NCI-H82 treated with DMSO at 0.1 percent for 48 hours (cell line): Measurements from ENCODE around the gene PCDHGA5.
A peak's percentile ranks its signal among the peaks of the same experiment; 100 is the strongest.
"Not testable (repeated sequence)": the region's sequence is repeated elsewhere in the genome, so short reads cannot be mapped to it uniquely, and the experiment has no call there.

Experiments used
- DNase-seq: peaks from one replicate; lab custom pipeline; 2025; ENCODE audit not compliant: unreplicated experiment; lab: John Stamatoyannopoulos, UW

The PCDHGA5 gene

GRCh38 chr5:141349917-141350619, 13.9 kb upstream of the PCDHGA5 start, which contains the start of gene PCDHGB1:
PCDHGB1 (plus strand) TSS chr5:141350099; CDS start chr5:141350261, 162 bp downstream.
- peak; percentile 17 for DNase-seq

DNA sequence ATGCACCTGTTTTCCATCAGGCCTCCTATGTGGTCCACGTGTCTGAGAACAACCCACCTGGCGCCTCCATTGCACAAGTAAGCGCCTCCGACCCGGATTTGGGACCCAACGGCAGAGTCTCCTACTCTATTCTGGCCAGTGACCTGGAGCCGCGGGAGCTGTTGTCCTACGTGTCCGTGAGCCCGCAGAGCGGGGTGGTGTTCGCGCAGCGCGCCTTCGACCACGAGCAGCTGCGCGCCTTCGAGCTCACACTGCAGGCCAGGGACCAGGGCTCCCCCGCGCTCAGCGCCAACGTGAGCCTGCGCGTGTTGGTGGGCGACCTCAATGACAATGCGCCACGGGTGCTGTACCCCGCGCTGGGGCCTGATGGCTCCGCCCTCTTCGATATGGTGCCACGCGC, 12.4 kb upstream of the PCDHGA5 start:
- DNase-seq: no peak

- DNase-seq: no peak
Observed at GRCh38 chr5:141354900-141355469, 9.0 kb upstream of the PCDHGA5 start, which contains the start of gene PCDHGA4. PCDHGA4 (plus strand) TSS chr5:141355021; CDS start chr5:141355108, 87 bp downstream.

DNA sequence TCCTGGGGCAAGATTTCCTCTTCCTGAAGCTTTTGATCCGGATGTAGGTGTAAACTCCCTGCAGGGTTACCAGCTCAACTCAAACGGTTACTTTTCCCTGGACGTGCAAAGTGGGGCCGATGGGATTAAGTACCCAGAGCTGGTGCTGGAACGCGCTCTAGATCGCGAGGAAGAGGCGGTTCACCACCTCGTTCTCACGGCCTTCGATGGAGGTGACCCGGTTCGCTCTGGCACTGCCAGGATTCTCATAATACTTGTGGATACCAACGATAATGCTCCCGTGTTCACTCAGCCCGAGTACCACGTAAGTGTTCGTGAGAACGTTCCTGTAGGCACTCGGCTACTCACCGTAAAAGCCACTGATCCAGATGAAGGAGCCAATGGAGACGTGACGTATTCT, 8.3 kb upstream of the PCDHGA5 start:
- no peak for DNase-seq

DNA sequence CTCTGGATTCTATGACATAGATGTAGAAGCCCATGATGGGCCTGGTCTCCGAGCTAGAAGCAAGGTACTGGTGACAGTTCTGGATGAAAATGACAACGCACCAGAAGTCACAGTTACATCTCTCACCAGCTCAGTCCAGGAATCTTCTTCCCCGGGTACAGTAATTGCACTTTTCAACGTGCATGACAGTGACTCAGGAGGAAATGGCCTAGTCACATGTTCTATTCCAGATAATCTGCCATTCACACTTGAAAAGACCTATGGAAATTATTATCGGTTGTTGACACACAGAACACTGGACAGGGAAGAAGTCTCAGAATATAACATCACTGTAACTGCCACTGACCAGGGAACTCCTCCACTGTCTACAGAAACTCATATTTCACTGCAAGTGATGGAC, 7.8 kb upstream of the PCDHGA5 start:
- DNase-seq: no peak

DNA sequence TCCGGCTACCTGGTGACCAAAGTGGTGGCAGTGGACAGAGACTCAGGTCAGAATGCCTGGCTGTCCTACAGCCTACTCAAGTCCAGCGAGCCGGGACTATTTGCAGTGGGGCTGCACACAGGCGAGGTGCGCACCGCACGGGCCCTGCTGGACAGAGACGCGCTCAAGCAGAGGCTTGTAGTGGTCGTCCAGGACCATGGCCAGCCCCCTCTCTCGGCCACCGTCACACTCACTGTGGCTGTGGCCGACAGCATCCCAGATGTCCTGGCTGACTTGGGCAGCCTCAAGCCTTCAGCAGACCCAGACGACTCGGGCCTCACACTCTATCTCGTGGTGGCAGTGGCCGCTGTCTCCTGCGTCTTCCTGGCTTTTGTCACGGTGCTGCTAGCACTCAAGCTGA, 7.0 kb upstream of the PCDHGA5 start:
- no peak for DNase-seq

GRCh38 chr5:141359790-141360426, 4.1 kb upstream of the PCDHGA5 start, which contains the start of gene PCDHGB2:
PCDHGB2 (plus strand) TSS chr5:141359994; CDS start chr5:141360136, 142 bp downstream.
- DNase-seq: no peak

DNA sequence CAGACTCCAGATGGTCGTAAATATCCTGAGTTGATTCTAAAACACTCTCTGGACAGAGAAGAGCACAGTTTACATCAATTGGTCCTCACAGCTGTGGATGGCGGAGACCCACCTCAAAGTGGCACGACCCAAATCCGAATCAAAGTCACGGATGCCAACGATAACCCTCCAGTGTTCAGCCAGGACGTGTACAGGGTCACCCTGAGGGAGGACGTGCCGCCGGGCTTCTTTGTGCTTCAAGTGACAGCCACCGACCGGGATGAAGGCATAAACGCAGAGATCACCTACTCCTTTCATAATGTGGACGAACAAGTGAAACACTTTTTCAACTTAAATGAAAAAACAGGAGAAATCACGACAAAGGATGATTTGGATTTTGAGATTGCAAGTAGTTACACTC, 3.3 kb upstream of the PCDHGA5 start:
- no peak for DNase-seq

GRCh38 chr5:141362719-141363118, 1.2 kb upstream of the PCDHGA5 start:
- DNase-seq: no peak

- DNase-seq: no peak
Observed at GRCh38 chr5:141366016-141366896, 2.3 kb downstream of the PCDHGA5 start.

DNA sequence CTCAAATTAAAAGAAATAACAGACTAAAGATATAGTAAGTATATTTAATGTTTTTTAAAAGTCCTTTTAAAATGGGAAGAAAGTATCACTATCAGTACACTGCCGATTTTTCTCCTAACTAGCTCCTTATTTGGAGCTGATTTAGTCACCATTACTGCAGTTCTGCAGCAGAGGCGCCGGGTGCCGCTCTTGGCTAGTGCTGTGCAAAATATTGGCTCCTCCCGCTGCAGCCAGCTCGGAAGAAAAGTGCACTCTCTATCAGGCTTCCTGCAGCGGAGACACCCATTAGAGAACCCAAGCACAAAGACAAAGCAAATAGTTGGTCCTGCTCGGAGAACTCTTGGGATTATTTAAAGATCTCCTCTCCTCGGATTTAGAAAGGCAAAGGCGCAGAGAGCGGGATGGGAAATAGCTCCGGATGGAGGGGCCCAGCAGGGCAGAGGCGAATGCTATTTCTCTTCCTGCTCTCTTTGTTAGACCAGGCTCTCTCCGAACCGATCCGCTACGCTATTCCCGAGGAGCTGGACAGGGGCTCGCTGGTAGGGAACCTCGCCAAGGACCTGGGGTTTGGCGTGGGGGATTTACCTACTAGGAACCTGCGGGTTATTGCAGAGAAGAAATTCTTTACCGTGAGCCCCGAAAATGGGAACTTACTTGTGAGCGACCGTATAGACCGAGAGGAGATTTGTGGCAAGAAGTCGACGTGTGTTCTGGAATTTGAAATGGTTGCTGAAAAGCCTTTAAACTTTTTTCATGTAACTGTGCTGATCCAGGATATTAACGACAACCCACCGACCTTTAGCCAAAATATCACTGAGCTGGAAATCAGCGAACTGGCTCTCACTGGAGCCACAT, 6.3 kb downstream of the PCDHGA5 start, which contains the start of gene PCDHGB3:
TSS of gene PCDHGB3 (plus strand) at position 249 of the 855 bp plus-strand sequence. CDS start at position 402, 153 bp downstream.
- DNase-seq: no peak

- no peak for DNase-seq
Observed at GRCh38 chr5:141371572-141372475, 7.9 kb downstream of the PCDHGA5 start.

- no peak for DNase-seq
Observed at GRCh38 chr5:141373673-141374317, 9.8 kb downstream of the PCDHGA5 start, which contains the start of gene PCDHGA6. PCDHGA6 (plus strand) TSS chr5:141373891; CDS start chr5:141374084, 193 bp downstream.

- DNase-seq: no peak
Observed at GRCh38 chr5:141374627-141375026, 10.7 kb downstream of the PCDHGA5 start.

GRCh38 chr5:141375444-141376155, 11.6 kb downstream of the PCDHGA5 start:
- not testable (repeated sequence) for DNase-seq

GRCh38 chr5:141382469-141383294, 18.7 kb downstream of the PCDHGA5 start, which contains the start of gene PCDHGA7:
PCDHGA7 (plus strand) TSS chr5:141382742; CDS start chr5:141382900, 158 bp downstream.
- DNase-seq: no peak

- DNase-seq: no peak
Observed at GRCh38 chr5:141383345-141383744, 19.4 kb downstream of the PCDHGA5 start.
